ENCODE results near the gene ZNF610. TPM values are rescaled to one million over a fixed set of nuclear protein-coding genes. Genes with fewer than 3 reads are reported as not detected.
A peak's percentile ranks its signal among the peaks of the same experiment; 100 is the strongest.

Gene ZNF610
- total RNA-seq, 1 experiment from 2014 or later: 6.4 TPM

- Histone ChIP-seq H3K79me2 (ENCODE audit: insufficient read depth, low read length) (no peaks in the 10 kb centered on the region), H2AK5ac (ENCODE audit: insufficient read length, low read length) (no peak overlapping the region), H3K18ac (ENCODE audit: insufficient read length, low read depth, low read length) (no peak overlapping the region), H3K9me3 (ENCODE audit: control insufficient read depth, low read depth, low read length) (peaks cover 25% of the 10 kb centered on the region), H2BK120ac (ENCODE audit: low read depth, low read length, poor library complexity, severe bottlenecking) (no peak overlapping the region), H2AFZ (ENCODE audit: low read length) (no peak overlapping the region), H2BK15ac (ENCODE audit: low read depth, low read length) (no peak overlapping the region), H3K9ac (ENCODE audit: extremely low read depth, insufficient read length, low read length) (no peak overlapping the region), H3K4me2 (ENCODE audit: insufficient read depth, insufficient read length, low read length) (peak overlapping the region; percentile 81), H2BK5ac (ENCODE audit: insufficient read length, low read length) (no peak overlapping the region), H3K23me2 (ENCODE audit: insufficient read length, low read depth, low read length, poor library complexity, severe bottlenecking) (peaks cover 5% of the 10 kb centered on the region), H3K23ac (ENCODE audit: insufficient read length, low read depth, low read length) (no peak overlapping the region), H3K56ac (ENCODE audit: insufficient read length, low read depth, low read length) (no peak overlapping the region), H3K14ac (ENCODE audit: insufficient read depth, low read length) (no peak overlapping the region), H2BK20ac (ENCODE audit: low read depth, low read length, poor library complexity, severe bottlenecking) (no peak overlapping the region), H3K79me1 (ENCODE audit: insufficient read depth, low read depth, low read length, poor library complexity, severe bottlenecking) (no peaks in the 10 kb centered on the region), H3T11ph (ENCODE audit: low read length) (no peak overlapping the region), H3K4me1 (ENCODE audit: insufficient read depth, low read length) (no peaks in the 10 kb centered on the region), H4K5ac (ENCODE audit: insufficient read length, low read depth, low read length) (no peak overlapping the region), H2BK12ac (ENCODE audit: insufficient read length, low read depth, low read length) (no peak overlapping the region), H3K27me3 (ENCODE audit: insufficient read depth, low read length) (no peaks in the 10 kb centered on the region), H3K4ac (ENCODE audit: low read depth, low read length) (no peak overlapping the region), H3K27ac (ENCODE audit: insufficient read length, low read depth, low read length) (no peak overlapping the region), H4K8ac (replicated peaks; ENCODE audit: insufficient read length, low read depth, low read length) (no peak overlapping the region), H4K20me1 (ENCODE audit: control insufficient read depth, insufficient read depth, insufficient read length) (no peaks in the 10 kb centered on the region), H4K91ac (ENCODE audit: insufficient read length, low read depth, low read length) (no peak overlapping the region)
- H3K4me1 Mint-ChIP-seq: peaks cover 9% of the 10 kb centered on the region in 2 experiments
- H3K27me3 Mint-ChIP-seq (ENCODE audit: low read depth): peaks cover 9% of the 10 kb centered on the region
- peak overlapping the region in 1 of 3 experiments; percentile 99; a peak in 1 of 7 replicates for H3K27ac Mint-ChIP-seq
- no CpG with 5 or more reads among the region's 9 CpGs for WGBS (ENCODE audit: extremely low coverage, insufficient read length, low lambda C conversion rate)
- peak overlapping the region; percentile 90 to 95 for H3K4me3 Mint-ChIP-seq
- no peak for DNase-seq
- H3K36me3 Mint-ChIP-seq (ENCODE audit: insufficient read depth in 1 of 3, low read depth in 3 of 3): peaks cover 12 to 22% (median 19%) of the 10 kb centered on the region in 3 experiments
- TF ChIP-seq CTCF (conservative IDR thresholded peaks at IDR 0.05): no peak
- H3K9me3 Mint-ChIP-seq: peaks cover 33 to 44% of the 10 kb centered on the region in 2 experiments
Observed at GRCh38 chr19:52335768-52336116, 301 bp upstream of the ZNF610 start.
